H9 (cell line): ENCODE results near the gene ZNF300. TPM values are rescaled to one million over a fixed set of nuclear protein-coding genes. Genes with fewer than 3 reads are reported as not detected.

Experiments
- DNase-seq: peaks from one replicate; pipeline ENCODE4 v3.0.0-alpha.2; 2017
- H2AFZ ChIP-seq: one replicate; pipeline ENCODE4 v1.6.1; 2013; ENCODE audit warnings: mild to moderate bottlenecking, low read length, control low read depth, moderate library complexity
- H2AK5ac ChIP-seq: 2 replicates; pipeline ENCODE4 v1.6.1; 2013; ENCODE audit warnings: low read length, control low read depth, mixed read lengths; ENCODE audit not compliant: insufficient read length
- H2BK120ac ChIP-seq: one replicate; pipeline ENCODE4 v1.6.1; 2013; ENCODE audit warnings: low read depth, mild to moderate bottlenecking, low read length, control low read depth, inconsistent platforms; ENCODE audit not compliant: poor library complexity, severe bottlenecking
- H2BK12ac ChIP-seq: 2 replicates; pipeline ENCODE4 v1.6.1; 2013; ENCODE audit warnings: low read length, control low read depth, mixed read lengths, low read depth; ENCODE audit not compliant: insufficient read length
- H2BK15ac ChIP-seq: 2 replicates; pipeline ENCODE4 v1.6.1; 2013; ENCODE audit warnings: low read depth, low read length, control low read depth
- H2BK20ac ChIP-seq: one replicate; pipeline ENCODE4 v1.6.1; 2013; ENCODE audit warnings: low read depth, mild to moderate bottlenecking, low read length, control low read depth, inconsistent platforms; ENCODE audit not compliant: poor library complexity, severe bottlenecking
- H2BK5ac ChIP-seq: 2 replicates; pipeline ENCODE4 v1.6.1; 2013; ENCODE audit warnings: low read length, control low read depth, mixed read lengths; ENCODE audit not compliant: insufficient read length
- H3K14ac ChIP-seq: 2 replicates; pipeline ENCODE4 v1.6.1; 2013; ENCODE audit warnings: low read length, control low read depth; ENCODE audit not compliant: insufficient read depth
- H3K18ac ChIP-seq: 2 replicates; pipeline ENCODE4 v1.6.1; 2013; ENCODE audit warnings: low read depth, mild to moderate bottlenecking, mixed read lengths, low read length, control low read depth; ENCODE audit not compliant: insufficient read length
- H3K23ac ChIP-seq: 2 replicates; pipeline ENCODE4 v1.6.1; 2013; ENCODE audit warnings: low read length, control low read depth, mixed read lengths, low read depth; ENCODE audit not compliant: insufficient read length
- H3K23me2 ChIP-seq: 2 replicates; pipeline ENCODE4 v1.6.1; 2013; ENCODE audit warnings: low read depth, mild to moderate bottlenecking, mixed read lengths, low read length, control low read depth; ENCODE audit not compliant: insufficient read length, poor library complexity, severe bottlenecking
- H3K27ac ChIP-seq: 2 replicates; pipeline ENCODE4 v1.5.1; 2013; ENCODE audit warnings: low read length, control low read depth, mixed read lengths, low read depth; ENCODE audit not compliant: insufficient read length
- H3K27me3 ChIP-seq: 2 replicates; pipeline ENCODE4 v1.6.1; 2013; ENCODE audit warnings: low read length, control low read depth, inconsistent platforms; ENCODE audit not compliant: insufficient read depth
- H3K4ac ChIP-seq: 2 replicates; pipeline ENCODE4 v1.6.1; 2013; ENCODE audit warnings: low read depth, mild to moderate bottlenecking, control low read depth, inconsistent platforms, low read length, moderate library complexity
- H3K4me1 ChIP-seq: 2 replicates; pipeline ENCODE4 v1.6.1; 2013; ENCODE audit warnings: low read length, control low read depth, inconsistent platforms; ENCODE audit not compliant: insufficient read depth
- H3K4me2 ChIP-seq: 2 replicates; pipeline ENCODE4 v1.6.1; 2013; ENCODE audit warnings: low read length, control low read depth, mixed read lengths; ENCODE audit not compliant: insufficient read length, insufficient read depth
- H3K56ac ChIP-seq: 2 replicates; pipeline ENCODE4 v1.6.1; 2013; ENCODE audit warnings: low read depth, mild to moderate bottlenecking, mixed read lengths, low read length, control low read depth; ENCODE audit not compliant: insufficient read length
- H3K79me1 ChIP-seq: 2 replicates; pipeline ENCODE4 v1.6.1; 2013; ENCODE audit warnings: low read depth, mild to moderate bottlenecking, moderate library complexity, low read length, control low read depth, inconsistent platforms; ENCODE audit not compliant: insufficient read depth, poor library complexity, severe bottlenecking
- H3K79me2 ChIP-seq: 2 replicates; pipeline ENCODE4 v1.6.1; 2013; ENCODE audit warnings: low read length, control low read depth, inconsistent platforms; ENCODE audit not compliant: insufficient read depth
- H3K9ac ChIP-seq: 2 replicates; pipeline ENCODE4 v1.6.1; 2013; ENCODE audit warnings: low read length, control low read depth, mixed read lengths; ENCODE audit not compliant: insufficient read length; ENCODE audit errors: extremely low read depth
- H3K9me3 ChIP-seq: one replicate; pipeline ENCODE4 v1.6.1; 2013; ENCODE audit warnings: low read depth, low read length, inconsistent platforms; ENCODE audit not compliant: control insufficient read depth
- H3T11ph ChIP-seq: one replicate; pipeline ENCODE4 v1.6.1; 2013; ENCODE audit warnings: mild to moderate bottlenecking, low read length, control low read depth, inconsistent platforms
- H4K20me1 ChIP-seq: one replicate; pipeline ENCODE4 v1.6.1; 2013; ENCODE audit not compliant: control insufficient read depth, insufficient read length, insufficient read depth
- H4K5ac ChIP-seq: 2 replicates; pipeline ENCODE4 v1.6.1; 2013; ENCODE audit warnings: low read depth, mild to moderate bottlenecking, mixed read lengths, low read length, control low read depth; ENCODE audit not compliant: insufficient read length
- H4K8ac ChIP-seq: replicated peaks from 2 replicates; pipeline ENCODE4 v1.6.1; 2013; ENCODE audit warnings: low read length, control low read depth, mixed read lengths, low read depth; ENCODE audit not compliant: insufficient read length
- H4K91ac ChIP-seq: 2 replicates; pipeline ENCODE4 v1.6.1; 2013; ENCODE audit warnings: low read depth, mild to moderate bottlenecking, moderate library complexity, mixed read lengths, low read length, control low read depth; ENCODE audit not compliant: insufficient read length
- H3K27ac Mint-ChIP-seq, 3 experiments: 2 replicates in 2 of 3; 3 replicates in 1 of 3; pipeline ENCODE4 v1.8.0; 2020 to 2021; ENCODE audit warnings: mixed read lengths in 3 of 3, mild to moderate bottlenecking in 1 of 3, moderate library complexity in 1 of 3
- H3K27me3 Mint-ChIP-seq: 2 replicates; pipeline ENCODE4 v1.8.0; 2021; ENCODE audit warnings: low read depth, mild to moderate bottlenecking, moderate library complexity, mixed read lengths
- H3K36me3 Mint-ChIP-seq, 3 experiments: 2 replicates in 2 of 3; 3 replicates in 1 of 3; pipeline ENCODE4 v1.8.0; 2020 to 2021; ENCODE audit warnings: low read depth in 3 of 3, mixed read lengths in 3 of 3; ENCODE audit not compliant: insufficient read depth in 1 of 3
- H3K4me1 Mint-ChIP-seq, 2 experiments: 2 replicates each; pipeline ENCODE4 v1.8.0; 2020; ENCODE audit warnings: mixed read lengths in 2 of 2
- H3K4me3 Mint-ChIP-seq, 2 experiments: 2 replicates in 1 of 2; 3 replicates in 1 of 2; pipeline ENCODE4 v1.8.0; 2020 to 2021; ENCODE audit warnings: mild to moderate bottlenecking in 2 of 2, mixed read lengths in 2 of 2, moderate library complexity in 1 of 2
- H3K9me3 Mint-ChIP-seq, 2 experiments: 2 replicates in 1 of 2; 3 replicates in 1 of 2; pipeline ENCODE4 v1.8.0; 2020; ENCODE audit warnings: mild to moderate bottlenecking in 2 of 2, mixed read lengths in 2 of 2, moderate library complexity in 1 of 2
- CTCF ChIP-seq: fragments of 200-600 bp; sonication (generic); conservative IDR thresholded peaks from 3 replicates; pipeline ENCODE4 v1.8.0; 2021; ENCODE audit warnings: antibody characterized with exemption, mild to moderate bottlenecking
- WGBS: extraction: QIAGEN DNeasy Blood & Tissue Kit; methylation state at CpG from one replicate; pipeline ENCODE4 v1.1.7; 2013; ENCODE audit warnings: missing lambda C conversion rate, low lambda C conversion rate, mixed read lengths; ENCODE audit not compliant: insufficient read length; ENCODE audit errors: extremely low coverage; 5-methylcytosine and 5-hydroxymethylcytosine counted together
- total RNA-seq: library from RNA; stranded (reverse); gene quantifications from 2 replicates; pipeline ENCODE4 v1.2.1, GENCODE V29; 2021

ZNF300 gene
- total RNA-seq, 1 experiment from 2014 or later: 7.7 TPM

DNA sequence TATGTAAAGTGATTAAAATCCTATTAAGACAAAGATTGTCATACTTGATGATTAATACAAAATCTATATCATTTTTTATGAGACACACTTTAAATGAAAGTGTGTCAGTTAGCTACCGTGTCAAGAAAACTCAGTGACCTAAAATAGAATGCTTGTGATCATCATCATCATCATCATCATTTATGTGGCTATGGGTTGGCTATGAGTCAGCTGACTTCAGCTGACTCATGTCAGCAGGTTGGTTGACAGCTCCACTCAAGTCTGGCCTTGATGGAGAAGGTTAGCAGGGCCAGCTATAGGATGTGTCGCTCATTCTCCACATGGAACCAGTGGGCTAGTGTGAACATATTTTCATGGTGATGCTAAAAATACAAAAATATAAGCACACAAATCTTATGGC is 43.8 kb upstream of the ZNF300 start:
- H3K4me1 ChIP-seq: no peaks in the 10 kb centered on the region
- no peak overlapping the region for H4K5ac ChIP-seq
- no peak overlapping the region for H4K91ac ChIP-seq
- no peaks in the 10 kb centered on the region for H3K27me3 ChIP-seq
- H3K4ac ChIP-seq: no peak overlapping the region
- peaks cover 73% of the 10 kb centered on the region for H3K9me3 ChIP-seq
- Mint-ChIP-seq H3K27ac (no peak overlapping the region), H3K27me3 (peaks cover 2% of the 10 kb centered on the region; the same call in 1 of the 2 replicates), H3K36me3 (peaks cover 8 to 35% (median 8%) of the 10 kb centered on the region in 3 experiments; a peak in 6 of 7 replicates), H3K9me3 (peaks cover 84 to 86% of the 10 kb centered on the region in 2 experiments), H3K4me1 (no peaks in the 10 kb centered on the region), H3K4me3 (no peak overlapping the region)
- TF ChIP-seq CTCF: no peak
- H3K23ac ChIP-seq: no peak overlapping the region
- H2BK20ac ChIP-seq: no peak overlapping the region
- no peak overlapping the region for H3K9ac ChIP-seq
- H4K8ac ChIP-seq: no peak overlapping the region
- H4K20me1 ChIP-seq: no peaks in the 10 kb centered on the region
- H3K79me1 ChIP-seq: no peaks in the 10 kb centered on the region
- no CpG with 5 or more reads among the region's 2 CpGs for WGBS
- H3K56ac ChIP-seq: no peak overlapping the region
- H3K79me2 ChIP-seq: no peaks in the 10 kb centered on the region
- H2BK5ac ChIP-seq: no peak overlapping the region
- no peak overlapping the region for H2BK15ac ChIP-seq
- no peak overlapping the region for H2AFZ ChIP-seq
- no peak overlapping the region for H2AK5ac ChIP-seq
- no peaks in the 10 kb centered on the region for H3K23me2 ChIP-seq
- H3K27ac ChIP-seq: no peak overlapping the region
- H3T11ph ChIP-seq: no peak overlapping the region
- H3K4me2 ChIP-seq: no peak overlapping the region
- no peak for DNase-seq
- H3K18ac ChIP-seq: no peak overlapping the region
- H2BK120ac ChIP-seq: no peak overlapping the region
- H3K14ac ChIP-seq: no peak overlapping the region
- no peak overlapping the region for H2BK12ac ChIP-seq
